ENCODE results near the gene PAPPA.

DNA sequence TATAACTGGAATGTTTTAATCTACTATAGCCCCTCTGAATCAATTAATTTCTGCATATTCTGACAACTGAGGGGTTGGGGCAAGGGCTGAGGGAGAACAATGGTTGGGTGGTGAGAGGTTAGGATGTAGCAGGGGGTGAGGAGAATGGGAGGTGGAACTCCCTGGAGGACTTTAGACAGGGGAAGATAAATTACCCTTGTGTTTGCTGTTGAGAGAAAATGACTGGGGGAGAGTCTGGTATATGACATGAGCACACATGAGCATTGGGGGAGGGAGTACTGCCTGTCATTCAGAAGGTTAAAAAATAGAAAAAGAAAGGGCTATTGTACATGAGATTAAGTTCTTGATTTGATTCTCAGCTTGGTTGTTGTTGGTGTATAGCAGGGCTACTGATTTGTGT, 37.2 kb upstream of the PAPPA start:
- TF ChIP-seq POLR2A (IDR thresholded peaks at IDR 0.05; ENCODE audit: low read depth, low read length) (no peak), POLR2AphosphoS5 (IDR thresholded peaks at IDR 0.05; ENCODE audit: low read depth, low read length) (no peak)
